HEK293 (cell line): ENCODE measurements around the gene CA10.

Experiments
- CTCF ChIA-PET: fragments of 350-600 bp; formaldehyde crosslinking; extraction: SDS; loops from one replicate; lab custom pipeline; 2021; ENCODE audit warnings: antibody characterized with exemption; lab: Yijun Ruan, JAX
- POLR2A ChIA-PET: fragments of 300-600 bp; formaldehyde crosslinking; extraction: SDS; loops from one replicate; lab custom pipeline; 2020; ENCODE audit warnings: antibody characterized with exemption, inconsistent platforms; lab: Yijun Ruan, JAX
- H3K27ac ChIP-seq: fragments of 200-500 bp; sonication (Bioruptor generic); 2 replicates; pipeline ENCODE4 v1.5.1; 2014; ENCODE audit warnings: low read depth, low read length, control low read depth, inconsistent platforms; ENCODE audit errors: extremely low read depth
- H3K36me3 ChIP-seq, 2 experiments: fragments of 200-500 bp in 1 of 2; sonication (Bioruptor generic) in 1 of 2; 1 replicate in 1 of 2; 2 replicates in 1 of 2; pipeline ENCODE4 v1.5.1; 2014 to 2017; ENCODE audit warnings: inconsistent platforms in 2 of 2, low read length in 2 of 2; ENCODE audit not compliant: control insufficient read depth in 2 of 2, insufficient read depth in 1 of 2
- H3K4me1 ChIP-seq: fragments of 200-500 bp; sonication (Bioruptor generic); 2 replicates; pipeline ENCODE4 v1.5.1; 2014; ENCODE audit warnings: mild to moderate bottlenecking, low read length, inconsistent platforms; ENCODE audit not compliant: control insufficient read depth, insufficient read depth
- H3K4me3 ChIP-seq: 2 replicates; pipeline ENCODE4 v1.5.1; 2011; ENCODE audit warnings: low read depth, mild to moderate bottlenecking, control low read depth, low read length, moderate library complexity
- H3K9me3 ChIP-seq: fragments of 200-500 bp; sonication (Bioruptor generic); 2 replicates; pipeline ENCODE4 v1.5.1; 2014; ENCODE audit warnings: low read depth, low read length, inconsistent platforms; ENCODE audit not compliant: control insufficient read depth, insufficient read depth
- FEZF1 ChIP-seq: fragments of 450-650 bp; formaldehyde crosslinking; IDR thresholded peaks from 2 replicates; pipeline ENCODE4 v1.5.1; 2016; ENCODE audit warnings: missing biosample characterization, missing genetic modification characterization
- GLIS1 ChIP-seq: fragments of 450-650 bp; formaldehyde crosslinking; IDR thresholded peaks from 2 replicates; pipeline ENCODE4 v1.5.1; 2016; ENCODE audit warnings: missing biosample characterization, missing genetic modification characterization
- HOXA7 ChIP-seq: sonication (generic); formaldehyde crosslinking; IDR thresholded peaks from 2 replicates; pipeline ENCODE4 v1.8.1; 2022; ENCODE audit warnings: missing genetic modification reagents, borderline replicate concordance
- OVOL3 ChIP-seq: fragments of 450-650 bp; formaldehyde crosslinking; IDR thresholded peaks from 2 replicates; pipeline ENCODE4 v1.5.1; 2016; ENCODE audit warnings: missing biosample characterization, missing genetic modification characterization
- PBX3 ChIP-seq: sonication (generic); formaldehyde crosslinking; IDR thresholded peaks from 2 replicates; pipeline ENCODE4 v1.8.1; 2022; ENCODE audit warnings: mild to moderate bottlenecking, moderate library complexity, missing genetic modification reagents
- PRDM10 ChIP-seq: fragments of 450-650 bp; formaldehyde crosslinking; IDR thresholded peaks from 2 replicates; pipeline ENCODE4 v1.5.1; 2016; ENCODE audit warnings: missing biosample characterization, missing genetic modification characterization
- RBAK ChIP-seq: fragments of 450-650 bp; formaldehyde crosslinking; IDR thresholded peaks from 2 replicates; pipeline ENCODE4 v1.5.1; 2016; ENCODE audit warnings: missing biosample characterization, missing genetic modification characterization
- SP2 ChIP-seq: fragments of 450-650 bp; formaldehyde crosslinking; IDR thresholded peaks from 2 replicates; pipeline ENCODE4 v1.5.1; 2016; ENCODE audit warnings: missing biosample characterization, missing genetic modification characterization
- ZBTB10 ChIP-seq: fragments of 450-650 bp; formaldehyde crosslinking; IDR thresholded peaks from 2 replicates; pipeline ENCODE4 v1.5.1; 2016; ENCODE audit warnings: missing biosample characterization, missing genetic modification characterization
- ZEB2 ChIP-seq: fragments of 450-650 bp; formaldehyde crosslinking; IDR thresholded peaks from 2 replicates; pipeline ENCODE4 v1.5.1; 2016; ENCODE audit warnings: missing biosample characterization, missing genetic modification characterization
- ZFHX2 ChIP-seq: fragments of 450-650 bp; formaldehyde crosslinking; conservative IDR thresholded peaks from 2 replicates; pipeline ENCODE4 v1.5.1; 2016; ENCODE audit warnings: missing biosample characterization, missing genetic modification characterization
- ZFP69B ChIP-seq: fragments of 450-650 bp; formaldehyde crosslinking; IDR thresholded peaks from 2 replicates; pipeline ENCODE4 v1.5.1; 2016; ENCODE audit warnings: missing biosample characterization, missing genetic modification characterization
- ZNF138 ChIP-seq: fragments of 450-650 bp; formaldehyde crosslinking; IDR thresholded peaks from 2 replicates; pipeline ENCODE4 v1.5.1; 2016; ENCODE audit warnings: missing biosample characterization, missing genetic modification characterization, borderline replicate concordance
- ZNF2 ChIP-seq: fragments of 450-650 bp; formaldehyde crosslinking; IDR thresholded peaks from 2 replicates; pipeline ENCODE4 v1.5.1; 2016; ENCODE audit warnings: missing biosample characterization, missing genetic modification characterization
- ZNF214 ChIP-seq: fragments of 450-650 bp; formaldehyde crosslinking; IDR thresholded peaks from 2 replicates; pipeline ENCODE4 v1.5.1; 2017; ENCODE audit warnings: missing biosample characterization, mild to moderate bottlenecking, missing genetic modification characterization, borderline replicate concordance
- ZNF248 ChIP-seq: fragments of 450-650 bp; formaldehyde crosslinking; IDR thresholded peaks from 2 replicates; pipeline ENCODE4 v1.5.1; 2017; ENCODE audit warnings: missing biosample characterization, missing genetic modification characterization
- ZNF26 ChIP-seq: fragments of 450-650 bp; formaldehyde crosslinking; IDR thresholded peaks from 2 replicates; pipeline ENCODE4 v1.5.1; 2016; ENCODE audit warnings: missing biosample characterization, missing genetic modification characterization
- ZNF341 ChIP-seq: fragments of 450-650 bp; formaldehyde crosslinking; IDR thresholded peaks from 2 replicates; pipeline ENCODE4; 2016; ENCODE audit warnings: low read depth, missing biosample characterization, missing genetic modification characterization
- ZNF426 ChIP-seq: fragments of 450-650 bp; formaldehyde crosslinking; IDR thresholded peaks from 2 replicates; pipeline ENCODE4 v1.5.1; 2017; ENCODE audit warnings: missing biosample characterization, missing genetic modification characterization, mild to moderate bottlenecking, inconsistent platforms, moderate library complexity
- ZNF558 ChIP-seq: fragments of 450-650 bp; formaldehyde crosslinking; IDR thresholded peaks from 2 replicates; pipeline ENCODE4 v1.5.1; 2016; ENCODE audit warnings: missing biosample characterization, missing genetic modification characterization
- ZNF596 ChIP-seq: fragments of 450-650 bp; IDR thresholded peaks from 2 replicates; pipeline ENCODE4 v1.5.0; 2018; ENCODE audit warnings: missing biosample characterization, mild to moderate bottlenecking, missing genetic modification characterization, moderate library complexity
- ZNF654 ChIP-seq: fragments of 450-650 bp; formaldehyde crosslinking; IDR thresholded peaks from 2 replicates; pipeline ENCODE4 v1.5.1; 2016; ENCODE audit warnings: low read depth, missing biosample characterization, missing genetic modification characterization

CA10 gene

GRCh38 chr17:52106638-52107261 lies 51.8 kb downstream of the CA10 start:
- TF ChIP-seq ZNF654 (tag by site-specific recombination) (peak; percentile 65), ZNF2 (tag by site-specific recombination) (no peak)
- TF ChIP-seq, all 188 proteins: peak for 1
- Histone ChIP-seq H3K36me3 (no peaks in the 10 kb centered on the region), H3K9me3 (no peaks in the 10 kb centered on the region), H3K27ac (no peak overlapping the region), H3K4me3 (no peak overlapping the region), H3K4me1 (no peaks in the 10 kb centered on the region)
- ChIA-PET POLR2A (no interaction called here), CTCF (interaction anchor here (0.6 to 5.2 kb wide), 39 partner anchors 10 to 845 kb away, joined by 3 to 66 read pairs (median 4); no protein-coding TSS in a partner anchor)

- ChIA-PET POLR2A (no interaction called here), CTCF (interaction anchor here (0.5 to 5.2 kb wide), 26 partner anchors 9 to 807 kb away, joined by 3 to 66 read pairs (median 4); no protein-coding TSS in a partner anchor)
- no peak for TF ChIP-seq PBX3 (CRISPR knock-in tag)
- TF ChIP-seq ZNF248 (tag by site-specific recombination), result no peak
- TF ChIP-seq ZNF558, result no peak
- no peak for TF ChIP-seq ZNF138 (tag by site-specific recombination)
- no peak for TF ChIP-seq ZFP69B (tag by site-specific recombination)
- TF ChIP-seq ZNF26 (tag by site-specific recombination), result no peak
- TF ChIP-seq PRDM10 (tag by site-specific recombination), result no peak
Measured at GRCh38 chr17:52106072-52106471, 52.4 kb downstream of the CA10 start.

GRCh38 chr17:52105591-52105990 lies 52.9 kb downstream of the CA10 start:
- Histone ChIP-seq H3K4me1 (no peaks in the 10 kb centered on the region), H3K9me3 (no peaks in the 10 kb centered on the region), H3K4me3 (no peak overlapping the region), H3K36me3 (no peaks in the 10 kb centered on the region), H3K27ac (no peak overlapping the region)
- ChIA-PET POLR2A (no interaction called here), CTCF (interaction anchor here (0.5 to 5.2 kb wide), 12 partner anchors 9 to 807 kb away, joined by 3 to 66 read pairs (median 6); no protein-coding TSS in a partner anchor)
- TF ChIP-seq ZFHX2 (tag by site-specific recombination), result no peak
- TF ChIP-seq ZEB2, result no peak
- TF ChIP-seq ZNF341 (tag by site-specific recombination), result no peak
- no peak for TF ChIP-seq ZNF596 (tag by site-specific recombination)
- TF ChIP-seq SP2 (tag by site-specific recombination), result no peak
- no peak for TF ChIP-seq ZBTB10 (tag by site-specific recombination)
- no peak for TF ChIP-seq FEZF1
- no peak for TF ChIP-seq GLIS1 (tag by site-specific recombination)
- TF ChIP-seq OVOL3 (tag by site-specific recombination), result no peak
- no peak for TF ChIP-seq RBAK
- no peak for TF ChIP-seq ZNF426 (tag by site-specific recombination)
- TF ChIP-seq HOXA7, result no peak
- TF ChIP-seq ZNF214 (tag by site-specific recombination), result no peak

More at GRCh38 chr17:52106072-52106471, 52.4 kb downstream of the CA10 start:
- Histone ChIP-seq H3K9me3 (no peaks in the 10 kb centered on the region), H3K4me3 (no peak overlapping the region), H3K4me1 (no peaks in the 10 kb centered on the region), H3K36me3 (no peaks in the 10 kb centered on the region), H3K27ac (no peak overlapping the region)
